ENCODE results near the gene TP53BP2. TPM values are rescaled to one million over a fixed set of nuclear protein-coding genes. Genes with fewer than 3 reads are reported as not detected.

Gene TP53BP2
- total RNA-seq, 4 donors from 2014 or later, result 26.6 to 106 (median 43.8) TPM

DNA sequence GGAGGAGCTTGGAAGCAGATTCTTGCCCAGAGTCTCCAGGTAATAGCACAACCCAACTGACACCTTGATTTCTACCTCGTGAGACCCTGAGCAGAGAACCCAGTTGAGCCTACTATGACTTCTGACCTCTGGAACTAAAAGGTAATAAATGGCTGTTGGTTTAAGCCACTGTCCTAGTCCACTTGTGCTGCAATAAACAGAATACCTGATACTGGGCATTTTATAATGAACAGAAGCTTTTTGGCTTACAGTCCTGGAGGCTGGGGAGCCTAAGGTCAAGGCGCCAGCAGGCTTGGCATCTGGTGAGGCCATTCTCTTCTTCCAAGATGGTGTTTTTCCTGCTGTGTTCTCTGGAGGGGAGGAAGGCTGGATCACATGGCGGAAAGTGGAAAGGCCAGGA lies 39.9 kb upstream of the TP53BP2 start:
- no peak for DNase-seq (ENCODE audit: extremely low spot score)
- H3K27ac ChIP-seq (replicated peaks in 1 of 4), result no peak overlapping the region
- WGBS, result 100% methylated on average over 3 of the region's 3 CpGs
- no peak overlapping the region for H3K4me3 ChIP-seq
- H3K36me3 ChIP-seq, result no peaks in the 10 kb centered on the region
- H3K9me3 ChIP-seq, result no peaks in the 10 kb centered on the region
- intact Hi-C loops (cut with DNase I), result no loop called here
- H3K4me1 ChIP-seq, result peaks cover 10 to 19% (median 14%) of the 10 kb centered on the region in 4 donors
- TF ChIP-seq POLR2AphosphoS5 (IDR thresholded peaks at IDR 0.05), result no peak
- TF ChIP-seq EP300 (IDR thresholded peaks at IDR 0.05), result no peak
- TF ChIP-seq POLR2A (IDR thresholded peaks at IDR 0.05; ENCODE audit: low read depth), result no peak
- TF ChIP-seq, protein P1, sequence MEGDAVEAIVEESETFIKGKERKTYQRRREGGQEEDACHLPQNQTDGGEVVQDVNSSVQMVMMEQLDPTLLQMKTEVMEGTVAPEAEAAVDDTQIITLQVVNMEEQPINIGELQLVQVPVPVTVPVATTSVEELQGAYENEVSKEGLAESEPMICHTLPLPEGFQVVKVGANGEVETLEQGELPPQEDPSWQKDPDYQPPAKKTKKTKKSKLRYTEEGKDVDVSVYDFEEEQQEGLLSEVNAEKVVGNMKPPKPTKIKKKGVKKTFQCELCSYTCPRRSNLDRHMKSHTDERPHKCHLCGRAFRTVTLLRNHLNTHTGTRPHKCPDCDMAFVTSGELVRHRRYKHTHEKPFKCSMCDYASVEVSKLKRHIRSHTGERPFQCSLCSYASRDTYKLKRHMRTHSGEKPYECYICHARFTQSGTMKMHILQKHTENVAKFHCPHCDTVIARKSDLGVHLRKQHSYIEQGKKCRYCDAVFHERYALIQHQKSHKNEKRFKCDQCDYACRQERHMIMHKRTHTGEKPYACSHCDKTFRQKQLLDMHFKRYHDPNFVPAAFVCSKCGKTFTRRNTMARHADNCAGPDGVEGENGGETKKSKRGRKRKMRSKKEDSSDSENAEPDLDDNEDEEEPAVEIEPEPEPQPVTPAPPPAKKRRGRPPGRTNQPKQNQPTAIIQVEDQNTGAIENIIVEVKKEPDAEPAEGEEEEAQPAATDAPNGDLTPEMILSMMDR (IDR thresholded peaks at IDR 0.05), result no peak
- H3K27me3 ChIP-seq, result no peaks in the 10 kb centered on the region

DNA sequence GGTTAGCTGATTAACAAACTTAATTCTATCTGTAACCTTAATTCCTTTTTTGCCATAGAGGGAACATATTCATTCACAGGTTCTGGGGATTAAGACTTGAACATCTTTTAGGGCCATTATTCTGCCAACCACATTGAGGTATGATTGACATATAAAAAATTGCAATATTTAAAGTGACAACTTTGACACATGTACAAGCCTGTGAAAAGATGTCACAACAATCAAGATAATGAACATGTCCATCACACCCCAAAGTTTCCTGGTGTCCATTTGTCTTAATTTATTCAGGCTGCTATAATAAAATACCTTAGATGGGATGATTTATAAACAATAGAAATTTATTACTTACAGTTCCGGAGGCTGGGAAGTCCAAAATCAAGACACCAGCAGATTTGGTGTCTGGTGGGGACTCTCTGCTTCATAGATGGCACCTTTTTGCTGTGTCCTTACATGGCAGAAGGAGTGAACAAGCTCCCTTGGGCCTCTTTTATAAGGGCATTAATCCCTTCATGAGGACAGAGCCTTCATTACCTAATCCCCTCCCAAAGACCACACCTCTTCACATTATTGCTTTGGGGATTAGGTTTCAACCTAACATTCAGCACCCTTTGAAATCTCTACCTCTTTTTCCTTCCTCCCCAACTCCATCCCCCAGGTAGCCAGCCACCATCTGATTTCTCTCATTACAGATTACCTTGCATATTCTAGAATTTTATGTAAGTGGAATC lies 33.0 kb upstream of the TP53BP2 start:
- Histone ChIP-seq H3K36me3 (no peaks in the 10 kb centered on the region), H3K27me3 (no peaks in the 10 kb centered on the region), H3K4me1 (no peaks in the 10 kb centered on the region), H3K4me3 (no peak overlapping the region), H3K9me3 (no peaks in the 10 kb centered on the region), H3K27ac (replicated peaks in 1 of 4) (no peak overlapping the region)
- no peak for DNase-seq (ENCODE audit: extremely low spot score)
- WGBS, result 85% methylated on average over 1 of the region's 1 CpG
- intact Hi-C loops (cut with DNase I), result no loop called here
- no peak for TF ChIP-seq POLR2AphosphoS5 (IDR thresholded peaks at IDR 0.05)
- TF ChIP-seq EP300 (IDR thresholded peaks at IDR 0.05), result no peak
- no peak for TF ChIP-seq POLR2A (IDR thresholded peaks at IDR 0.05; ENCODE audit: low read depth)
- TF ChIP-seq, protein P1 (IDR thresholded peaks at IDR 0.05), result no peak

DNA sequence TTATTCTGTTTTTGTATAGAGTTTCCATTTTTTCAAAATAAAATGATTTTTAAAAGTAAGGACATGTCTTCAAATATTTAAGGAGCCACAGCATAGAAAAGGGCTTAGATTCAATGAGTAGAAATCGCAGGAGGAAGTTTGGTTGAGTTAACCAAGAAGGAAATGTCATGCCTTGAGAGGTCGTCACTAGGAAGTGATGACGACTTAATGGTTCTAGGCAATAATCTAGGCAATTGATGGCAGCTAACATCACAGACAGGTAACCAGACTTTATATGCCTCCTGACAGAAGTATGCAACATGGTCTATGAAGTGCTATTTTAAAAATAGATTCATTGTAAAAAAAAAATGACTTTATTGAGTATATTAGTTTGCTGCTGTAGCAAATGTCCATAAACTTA lies 32.1 kb upstream of the TP53BP2 start:
- Histone ChIP-seq H3K36me3 (no peaks in the 10 kb centered on the region), H3K4me3 (no peak overlapping the region), H3K4me1 (no peaks in the 10 kb centered on the region), H3K27ac (replicated peaks in 1 of 4) (no peak overlapping the region), H3K27me3 (no peaks in the 10 kb centered on the region), H3K9me3 (no peaks in the 10 kb centered on the region)
- 78% methylated on average over 3 of the region's 3 CpGs for WGBS
- DNase-seq (ENCODE audit: extremely low spot score), result no peak
- TF ChIP-seq POLR2A (IDR thresholded peaks at IDR 0.05; ENCODE audit: low read depth) (no peak), EP300 (IDR thresholded peaks at IDR 0.05) (no peak), POLR2AphosphoS5 (IDR thresholded peaks at IDR 0.05) (no peak)
- TF ChIP-seq, protein P1 (IDR thresholded peaks at IDR 0.05), result no peak
- intact Hi-C loops (cut with DNase I), result no loop called here

DNA sequence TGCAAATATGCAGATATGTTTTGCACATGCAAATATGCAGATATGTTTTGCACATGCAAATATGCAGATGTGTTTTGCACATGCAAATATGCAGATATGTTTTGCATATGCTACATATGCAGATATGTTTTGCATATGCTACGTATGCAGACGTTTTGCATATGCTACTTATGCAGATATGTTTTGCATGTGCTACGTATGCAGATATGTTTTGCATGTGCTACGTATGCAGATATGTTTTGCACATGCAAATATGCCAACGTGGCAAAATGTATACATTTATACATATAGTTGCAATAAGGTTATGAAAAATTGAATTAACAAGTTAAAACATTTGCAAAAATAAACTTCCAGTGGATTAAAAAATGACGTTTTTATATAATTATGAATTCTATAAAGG lies 30.8 kb upstream of the TP53BP2 start:
- TF ChIP-seq, protein P1 (IDR thresholded peaks at IDR 0.05), result no peak
- TF ChIP-seq EP300 (IDR thresholded peaks at IDR 0.05), result no peak
- no peak for TF ChIP-seq POLR2A (IDR thresholded peaks at IDR 0.05; ENCODE audit: low read depth)
- TF ChIP-seq POLR2AphosphoS5 (IDR thresholded peaks at IDR 0.05), result no peak
- Histone ChIP-seq H3K36me3 (no peaks in the 10 kb centered on the region), H3K27ac (replicated peaks in 1 of 4) (no peak overlapping the region)

DNA sequence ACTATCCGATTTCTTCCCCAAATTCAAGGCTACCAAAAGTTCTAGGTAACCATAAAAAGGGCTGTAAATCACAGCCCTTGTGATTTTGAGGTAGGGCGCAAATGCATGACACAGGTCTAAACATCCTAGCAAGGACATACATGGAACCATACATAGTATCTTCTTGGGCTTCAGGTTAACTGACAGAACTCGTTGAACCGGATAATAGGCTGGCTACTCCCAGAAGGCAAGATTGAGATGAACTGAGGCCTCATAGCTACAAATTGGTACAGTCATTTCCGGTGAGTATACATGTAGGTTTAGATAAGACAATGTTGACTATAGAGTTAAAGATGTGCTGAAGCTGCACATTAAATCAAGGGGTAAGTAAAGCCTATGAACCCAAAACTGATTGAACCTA lies 27.3 kb upstream of the TP53BP2 start:
- Histone ChIP-seq H3K4me1 (no peaks in the 10 kb centered on the region), H3K27ac (replicated peaks in 1 of 4) (no peak overlapping the region), H3K9me3 (no peaks in the 10 kb centered on the region), H3K36me3 (no peaks in the 10 kb centered on the region), H3K4me3 (no peak overlapping the region), H3K27me3 (peaks cover 0 to 7% (median 0%) of the 10 kb centered on the region in 4 donors)
- intact Hi-C loops (cut with DNase I), result no loop called here
- TF ChIP-seq POLR2A (IDR thresholded peaks at IDR 0.05; ENCODE audit: low read depth) (no peak), POLR2AphosphoS5 (IDR thresholded peaks at IDR 0.05) (no peak), EP300 (IDR thresholded peaks at IDR 0.05) (no peak)
- TF ChIP-seq, protein P1 (IDR thresholded peaks at IDR 0.05), result no peak
- no peak for DNase-seq (ENCODE audit: extremely low spot score)
- WGBS, result 94% methylated on average over 5 of the region's 5 CpGs

More for the DNA sequence above, 30.8 kb upstream of the TP53BP2 start:
- DNase-seq (ENCODE audit: extremely low spot score), result no peak
- Histone ChIP-seq H3K9me3 (no peaks in the 10 kb centered on the region), H3K4me1 (no peaks in the 10 kb centered on the region), H3K27me3 (no peaks in the 10 kb centered on the region), H3K4me3 (no peak overlapping the region)
- 84% methylated on average over 6 of the region's 6 CpGs for WGBS
- intact Hi-C loops (cut with DNase I), result no loop called here
